Subcutaneous adipose tissue (tissue), 4 donors: Measurements from ENCODE around the gene UGT3A1. TPM values are rescaled to one million over a fixed set of nuclear protein-coding genes. Genes with fewer than 3 reads are reported as not detected.

ENCODE experiments used
- CTCF ChIP-seq: fragments of 450-650 bp; IDR thresholded peaks from one replicate; pipeline ENCODE4 v1.5.1; 2016; ENCODE audit warnings: low read depth, mild to moderate bottlenecking, control low read depth, antibody characterized with exemption, moderate library complexity
- total RNA-seq, 4 donors: library from RNA; depleted of rRNA; stranded (reverse); fragments of >200 nt; gene quantifications; one replicate each; pipeline ENCODE4 v1.1.0, GENCODE V29; 2016

Gene UGT3A1
- total RNA-seq, 4 donors from 2014 or later, result not detected

GRCh38 chr5:35947085-35947484 lies 44.1 kb downstream of the UGT3A1 start:
- no peak for TF ChIP-seq CTCF

- no peak for TF ChIP-seq CTCF
Observed at GRCh38 chr5:35939639-35940038, 51.6 kb downstream of the UGT3A1 start.

DNA sequence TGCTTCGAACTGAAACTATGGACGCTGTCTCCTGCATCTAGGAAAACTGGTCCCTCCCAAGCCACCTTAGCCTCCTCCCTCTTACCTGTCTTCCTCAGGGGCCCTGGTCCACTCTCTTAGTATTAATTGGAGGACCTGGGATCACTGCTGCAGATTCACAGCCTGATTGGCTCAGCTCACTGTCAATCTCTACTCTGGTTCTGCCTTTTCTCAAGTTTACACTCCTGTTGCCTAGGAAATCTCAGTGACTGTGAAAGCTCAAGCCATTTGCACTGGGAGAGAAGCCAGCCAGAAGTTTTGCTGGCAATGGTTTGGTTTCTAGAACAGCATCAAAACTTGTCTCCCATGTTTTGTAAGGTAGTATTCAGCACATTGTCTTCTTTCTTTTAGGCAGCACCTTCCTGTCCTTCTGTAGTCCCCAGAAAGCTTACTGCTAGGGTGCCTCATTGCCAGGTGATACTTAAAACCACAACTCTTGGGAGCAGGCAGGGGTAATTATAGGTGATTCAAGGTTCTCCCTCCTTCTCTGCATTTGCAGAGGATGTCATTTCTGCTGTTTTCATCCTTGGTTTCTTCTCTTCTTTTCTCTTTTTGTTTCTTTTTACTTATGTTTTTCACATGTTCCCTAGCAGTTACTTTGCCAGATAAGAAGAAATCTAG lies 52.5 kb downstream of the UGT3A1 start, which contains the start of gene CAPSL:
TSS of gene CAPSL (minus strand) at position 55 of the 660 bp plus-strand sequence. CDS start 17,502 bp downstream, outside the sequence.
- TF ChIP-seq CTCF, result no peak

DNA sequence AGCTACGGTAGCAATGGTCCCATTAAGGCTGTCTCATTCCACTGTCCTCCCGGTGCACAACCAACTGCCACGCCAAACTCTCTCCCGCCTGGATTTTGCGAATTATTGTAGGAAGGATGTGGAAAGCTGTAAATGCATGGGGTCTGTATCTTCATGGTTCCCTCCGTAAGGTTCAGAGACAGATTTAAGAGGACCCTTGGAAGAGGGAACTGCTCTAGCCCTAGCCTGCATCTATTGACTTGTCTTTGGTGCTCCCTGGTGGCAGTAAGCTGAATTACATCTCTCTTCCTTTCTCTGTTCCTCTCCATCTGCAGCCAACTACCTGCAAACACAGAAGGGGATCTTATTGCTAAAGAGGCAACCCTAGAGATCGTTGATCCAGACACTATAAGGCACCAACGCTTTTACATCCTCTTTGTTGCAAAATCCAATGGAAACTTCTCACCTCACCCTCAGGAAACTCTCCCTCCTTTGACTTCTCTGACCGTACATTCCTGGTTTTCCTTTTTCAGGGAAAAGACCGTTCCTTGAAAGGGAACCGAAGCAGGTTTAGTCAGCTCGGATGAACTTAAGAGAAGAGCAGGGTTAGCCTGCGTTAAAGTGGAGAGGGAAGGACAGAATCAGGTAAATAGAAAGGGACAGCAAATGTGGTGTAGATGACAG lies 64.7 kb downstream of the UGT3A1 start:
- no peak for TF ChIP-seq CTCF

- no peak for TF ChIP-seq CTCF
Observed at GRCh38 chr5:35924950-35925722, 66.1 kb downstream of the UGT3A1 start.

- TF ChIP-seq CTCF, result no peak
Observed at GRCh38 chr5:35924122-35924949, 66.9 kb downstream of the UGT3A1 start.
